GM10266 (cell line): ENCODE data around the gene TLN1.
A peak's percentile ranks its signal among the peaks of the same experiment; 100 is the strongest.

Experiments used
- DNase-seq: peaks from one replicate; pipeline ENCODE4 v3.0.0; 2012; ENCODE audit errors: extremely low spot score
- TF ChIP-seq, protein P1 (sequence below): IDR thresholded peaks from 2 replicates; pipeline ENCODE4 v1.5.1; 2012; ENCODE audit warnings: mild to moderate bottlenecking, low read depth; ENCODE audit not compliant: control insufficient read depth, insufficient read depth; ENCODE audit errors: missing control alignments

The TLN1 gene

DNA sequence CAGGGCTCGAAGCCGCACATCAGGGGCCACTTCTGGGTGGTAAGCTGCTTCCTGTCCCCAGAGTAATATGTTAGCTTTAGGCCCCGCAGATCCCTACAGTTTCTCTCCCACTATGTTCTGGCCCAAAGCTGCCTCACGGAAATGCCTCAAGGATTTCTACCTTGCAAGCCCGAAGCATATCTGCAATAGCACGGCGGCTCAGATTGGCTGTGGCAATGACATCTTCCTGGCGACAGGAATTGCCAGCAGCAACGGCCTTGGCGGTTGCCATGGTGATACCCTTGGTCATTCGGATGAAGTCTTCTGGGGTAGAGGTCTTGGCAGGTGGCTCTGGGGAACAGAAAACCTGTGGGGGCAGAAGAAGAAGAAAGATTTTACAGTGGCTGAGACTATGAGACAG is 32.0 kb downstream of the TLN1 start:
- TF ChIP-seq, protein P1, sequence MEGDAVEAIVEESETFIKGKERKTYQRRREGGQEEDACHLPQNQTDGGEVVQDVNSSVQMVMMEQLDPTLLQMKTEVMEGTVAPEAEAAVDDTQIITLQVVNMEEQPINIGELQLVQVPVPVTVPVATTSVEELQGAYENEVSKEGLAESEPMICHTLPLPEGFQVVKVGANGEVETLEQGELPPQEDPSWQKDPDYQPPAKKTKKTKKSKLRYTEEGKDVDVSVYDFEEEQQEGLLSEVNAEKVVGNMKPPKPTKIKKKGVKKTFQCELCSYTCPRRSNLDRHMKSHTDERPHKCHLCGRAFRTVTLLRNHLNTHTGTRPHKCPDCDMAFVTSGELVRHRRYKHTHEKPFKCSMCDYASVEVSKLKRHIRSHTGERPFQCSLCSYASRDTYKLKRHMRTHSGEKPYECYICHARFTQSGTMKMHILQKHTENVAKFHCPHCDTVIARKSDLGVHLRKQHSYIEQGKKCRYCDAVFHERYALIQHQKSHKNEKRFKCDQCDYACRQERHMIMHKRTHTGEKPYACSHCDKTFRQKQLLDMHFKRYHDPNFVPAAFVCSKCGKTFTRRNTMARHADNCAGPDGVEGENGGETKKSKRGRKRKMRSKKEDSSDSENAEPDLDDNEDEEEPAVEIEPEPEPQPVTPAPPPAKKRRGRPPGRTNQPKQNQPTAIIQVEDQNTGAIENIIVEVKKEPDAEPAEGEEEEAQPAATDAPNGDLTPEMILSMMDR, result no peak
- DNase-seq, result no peak

DNA sequence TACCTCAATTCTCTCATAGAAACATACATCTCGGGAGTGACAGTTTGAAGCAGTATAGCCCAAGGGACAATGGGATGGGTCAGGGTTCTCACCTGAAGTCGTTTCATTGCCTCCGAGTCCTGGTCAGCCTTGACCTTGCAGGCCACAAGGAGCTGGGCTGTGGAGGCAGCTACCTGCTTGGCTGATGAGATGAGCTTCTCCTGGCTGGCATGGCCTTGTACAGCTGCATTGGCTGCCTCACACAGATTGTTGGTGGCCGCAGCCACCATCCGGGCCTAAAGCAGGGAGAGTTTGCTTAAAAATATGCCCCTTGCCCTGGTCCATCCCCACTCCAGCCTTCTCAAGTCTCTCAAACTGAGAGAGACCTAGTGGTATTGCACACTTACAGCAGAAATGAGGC is 33.8 kb downstream of the TLN1 start:
- TF ChIP-seq, protein P1, result no peak
- DNase-seq, result no peak

DNA sequence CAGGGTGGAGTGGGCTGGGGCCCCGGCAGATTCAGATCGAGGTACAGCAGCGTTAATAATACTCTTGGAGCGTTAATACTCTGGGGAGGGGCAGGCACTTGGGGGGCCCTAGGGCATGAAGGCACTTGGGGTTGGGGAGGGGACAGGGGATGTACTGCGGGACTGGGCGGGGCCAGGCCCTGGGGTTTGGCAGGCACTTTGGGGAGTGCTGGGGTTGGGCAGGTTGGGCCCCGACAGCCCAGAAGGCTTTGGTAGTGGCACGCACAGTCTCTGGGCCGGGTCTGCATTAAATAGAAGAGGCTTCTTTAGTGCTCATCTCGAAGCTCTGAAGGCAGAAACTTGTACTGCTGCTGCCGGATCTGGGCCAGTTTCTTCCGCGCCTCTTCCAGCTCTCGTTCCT is 34.5 kb downstream of the TLN1 start:
- TF ChIP-seq, protein P1, result no peak
- no peak for DNase-seq

GRCh38 chr9:35696520-35697215 is 35.3 kb downstream of the TLN1 start:
- peak; percentile 84 for DNase-seq
- TF ChIP-seq, protein P1, result peak; percentile 97

- DNase-seq, result no peak
- TF ChIP-seq, protein P1, result no peak
These were observed 36.0 kb downstream of the TLN1 start for GRCh38 chr9:35695943-35696401.

DNA sequence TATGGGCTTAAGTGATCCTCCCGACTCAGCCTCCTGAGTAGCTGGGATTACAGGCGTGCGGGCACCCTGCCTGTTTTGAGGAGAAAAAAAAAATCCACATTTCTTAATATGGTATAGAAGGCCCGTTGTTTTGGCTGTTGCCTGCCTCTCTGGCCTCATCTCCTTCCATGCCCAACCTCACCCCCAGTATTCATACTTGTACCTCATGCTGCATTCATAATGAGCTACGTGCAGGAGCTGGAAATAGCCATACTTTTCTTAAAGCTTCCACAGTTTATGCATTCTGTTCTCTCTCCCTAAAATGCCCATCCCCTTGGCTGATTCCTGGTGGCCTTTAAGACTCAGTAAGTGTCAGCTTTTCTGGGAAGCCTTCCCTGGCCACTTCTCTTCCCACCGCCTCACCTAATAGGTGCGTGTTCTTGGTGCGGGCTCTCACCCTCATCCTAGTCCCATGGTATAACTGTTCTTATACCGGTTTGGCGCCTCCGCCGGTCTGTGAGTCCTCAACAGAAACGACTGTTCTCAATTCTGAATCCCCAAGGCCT is 40.2 kb downstream of the TLN1 start:
- TF ChIP-seq, protein P1, result no peak
- DNase-seq, result no peak

GRCh38 chr9:35691334-35691650 is 40.7 kb downstream of the TLN1 start:
- DNase-seq, result peak; percentile 67
- TF ChIP-seq, protein P1, result no peak
